A673 (cell line): ENCODE data around the gene PLCL1. TPM values are rescaled to one million over a fixed set of nuclear protein-coding genes. Genes with fewer than 3 reads are reported as not detected.

Source experiments
- BruUV-seq: library from RNA; stranded (reverse); fragments of 400-500 nt; replicated peaks from 2 replicates; lab custom pipeline; 2021; lab: Mats Ljungman, UMichigan
- CTCF ChIA-PET: fragments of 300-600 bp; sonication (Branson Sonifier 250); formaldehyde crosslinking; loops from one replicate; lab custom pipeline; 2022; ENCODE audit warnings: antibody characterized with exemption; lab: Charles Lee
- POLR2A ChIA-PET: fragments of 300-600 bp; sonication (Branson Sonifier 250); formaldehyde crosslinking; loops from one replicate; lab custom pipeline; 2022; ENCODE audit warnings: antibody characterized with exemption; ENCODE audit not compliant: low non-redundant PET; lab: Charles Lee
- DNase-seq: peaks from one replicate; pipeline ENCODE4 v3.0.0-alpha.2; 2015; ENCODE audit warnings: low spot score
- H3K27ac ChIP-seq: fragments of 200-600 bp; sonication (generic); 2 replicates; pipeline ENCODE4 v1.5.1; 2016; ENCODE audit warnings: mixed run types, low read depth, mild to moderate bottlenecking, mixed read lengths, antibody characterized with exemption, low read length; ENCODE audit not compliant: poor library complexity, severe bottlenecking
- H3K27me3 ChIP-seq: fragments of 200-600 bp; sonication (generic); replicated peaks from 2 replicates; pipeline ENCODE4 v1.6.1; 2017; ENCODE audit warnings: mixed run types, low read depth, mild to moderate bottlenecking, mixed read lengths, antibody characterized with exemption, low read length; ENCODE audit not compliant: insufficient read depth, poor library complexity
- H3K36me3 ChIP-seq: fragments of 200-600 bp; sonication (generic); 2 replicates; pipeline ENCODE4 v1.6.1; 2016; ENCODE audit warnings: mixed run types, mild to moderate bottlenecking, mixed read lengths, antibody characterized with exemption, low read length; ENCODE audit not compliant: insufficient read depth, poor library complexity, severe bottlenecking
- H3K4me1 ChIP-seq: fragments of 200-600 bp; sonication (generic); 2 replicates; pipeline ENCODE4 v1.6.1; 2017; ENCODE audit warnings: mixed run types, mild to moderate bottlenecking, mixed read lengths, antibody characterized with exemption, low read length; ENCODE audit not compliant: insufficient read depth, poor library complexity, severe bottlenecking
- H3K4me3 ChIP-seq: fragments of 200-600 bp; sonication (generic); 2 replicates; pipeline ENCODE4 v1.5.1; 2016; ENCODE audit warnings: low read depth, mixed run types, mild to moderate bottlenecking, mixed read lengths, low read length; ENCODE audit not compliant: poor library complexity, severe bottlenecking
- H3K9me3 ChIP-seq: fragments of 200-600 bp; sonication (generic); 2 replicates; pipeline ENCODE4 v1.6.1; 2016; ENCODE audit warnings: mixed run types, low read depth, mild to moderate bottlenecking, mixed read lengths, antibody characterized with exemption, low read length; ENCODE audit not compliant: poor library complexity, severe bottlenecking
- CTCF ChIP-seq: fragments of 300-800, 200-600 bp; sonication (generic); conservative IDR thresholded peaks from 2 replicates; pipeline ENCODE4 v1.5.1; 2017; ENCODE audit warnings: low read depth, mild to moderate bottlenecking, antibody characterized with exemption, low read length, moderate library complexity, mixed read lengths
- EZH2 ChIP-seq: fragments of 200-600 bp; sonication (generic); IDR thresholded peaks from 2 replicates; pipeline ENCODE4 v1.6.1; 2017; ENCODE audit warnings: borderline replicate concordance, low read depth, mild to moderate bottlenecking, mixed read lengths, antibody characterized with exemption, low read length; ENCODE audit not compliant: poor library complexity, severe bottlenecking
- intact Hi-C: fragments of 100-400 bp; cut with micrococcal nuclease; formaldehyde crosslinking; loops from one replicate; pipeline ENCODE4 v1.10.0; 2022; ENCODE audit not compliant: unreplicated experiment
- total RNA-seq: library from RNA; stranded (reverse); gene quantifications from 2 replicates; pipeline ENCODE4 v1.2.3, GENCODE V29; 2021

PLCL1 gene
- total RNA-seq, 1 experiment from 2014 or later: not detected

DNA sequence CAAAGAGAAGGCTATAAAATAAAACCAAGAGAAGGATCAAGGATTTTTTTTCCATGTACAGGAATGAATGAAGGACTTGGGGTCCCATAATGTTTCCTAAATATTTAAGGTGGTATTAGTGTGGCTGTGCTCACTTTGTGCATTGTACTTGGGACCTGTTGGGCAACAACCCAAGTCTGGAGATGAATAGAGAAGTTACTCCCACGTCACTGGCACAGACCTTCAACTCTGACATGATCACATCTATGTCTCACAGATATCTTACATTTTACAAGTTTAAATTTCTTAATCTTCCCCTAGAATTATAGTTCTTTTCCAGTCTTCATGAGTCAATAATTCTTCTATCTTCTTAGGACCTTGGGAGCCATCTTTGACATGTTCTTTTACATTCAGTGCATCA, 133.4 kb downstream of the PLCL1 start:
- Histone ChIP-seq H3K27ac (no peak overlapping the region), H3K27me3 (peaks cover 2% of the 10 kb centered on the region), H3K36me3 (no peaks in the 10 kb centered on the region), H3K4me1 (no peaks in the 10 kb centered on the region), H3K4me3 (no peak overlapping the region), H3K9me3 (no peaks in the 10 kb centered on the region)
- no peak for TF ChIP-seq EZH2
- TF ChIP-seq CTCF: no peak
- no TSS peak for BruUV-seq
- intact Hi-C loops: no loop called here
- CTCF ChIA-PET: no interaction called here
- DNase-seq: no peak
- POLR2A ChIA-PET: no interaction called here

DNA sequence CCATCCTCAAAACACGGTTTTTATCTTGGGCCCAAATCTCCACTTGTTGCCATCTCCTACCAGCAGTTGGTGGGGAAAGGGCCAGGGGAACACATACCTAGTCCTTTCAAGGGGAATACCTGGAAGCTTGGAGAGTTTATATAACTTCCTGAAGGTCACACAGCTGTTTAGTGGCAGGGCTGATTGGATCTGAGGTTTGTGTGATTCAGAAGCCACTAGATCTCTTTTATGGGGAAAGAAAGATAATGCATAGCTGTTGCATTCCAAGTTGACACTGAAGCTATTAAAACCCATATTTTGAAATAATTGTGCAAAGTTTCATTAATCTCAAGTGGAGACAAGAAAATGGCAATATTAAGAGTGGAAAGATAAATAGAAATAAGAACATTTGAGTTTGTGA, 134.2 kb downstream of the PLCL1 start:
- POLR2A ChIA-PET: no interaction called here
- TF ChIP-seq EZH2 (no peak), CTCF (no peak)
- CTCF ChIA-PET: no interaction called here
- H3K4me1 ChIP-seq: no peaks in the 10 kb centered on the region
- no peak overlapping the region for H3K4me3 ChIP-seq
- no peaks in the 10 kb centered on the region for H3K9me3 ChIP-seq
- no peaks in the 10 kb centered on the region for H3K36me3 ChIP-seq
- no TSS peak for BruUV-seq
- H3K27ac ChIP-seq: no peak overlapping the region
- no peak for DNase-seq
- peaks cover 2% of the 10 kb centered on the region for H3K27me3 ChIP-seq
- intact Hi-C loops: no loop called here

GRCh38 chr2:197939787-197940186, 135.4 kb downstream of the PLCL1 start:
- no TSS peak for BruUV-seq
- ChIA-PET CTCF (no interaction called here), POLR2A (no interaction called here)
- H3K4me3 ChIP-seq: no peak overlapping the region
- H3K27ac ChIP-seq: no peak overlapping the region
- H3K36me3 ChIP-seq: no peaks in the 10 kb centered on the region
- no peaks in the 10 kb centered on the region for H3K9me3 ChIP-seq
- TF ChIP-seq CTCF: no peak
- TF ChIP-seq EZH2: no peak
- no peak for DNase-seq
- peaks cover 2% of the 10 kb centered on the region for H3K27me3 ChIP-seq
- no peaks in the 10 kb centered on the region for H3K4me1 ChIP-seq
- intact Hi-C loops: no loop called here
